K562 (cell line): ENCODE data around the gene TRNP1. TPM values are rescaled to one million over a fixed set of nuclear protein-coding genes. Genes with fewer than 3 reads are reported as not detected.
A peak's percentile ranks its signal among the peaks of the same experiment; 100 is the strongest.

Experiments
- DDX20 ChIP-seq: fragments of 450-650 bp; IDR thresholded peaks from 2 replicates; pipeline ENCODE4 v1.6.1; 2016; ENCODE audit warnings: missing genetic modification characterization, low read depth, mild to moderate bottlenecking, missing compliant biosample characterization, moderate library complexity
- GATAD2B ChIP-seq: fragments of 450-650 bp; IDR thresholded peaks from 2 replicates; pipeline ENCODE4 v1.6.1; 2017; ENCODE audit warnings: mild to moderate bottlenecking, borderline replicate concordance
- ZNF140 ChIP-seq: fragments of 250-450 bp; sonication (Bioruptor Pico); IDR thresholded peaks from 2 replicates; pipeline ENCODE4 v1.8.0; 2021; ENCODE audit warnings: moderate library complexity, mild to moderate bottlenecking, inconsistent platforms
- ZZZ3 ChIP-seq: fragments of 450-650 bp; IDR thresholded peaks from 2 replicates; pipeline ENCODE4 v1.6.1; 2016; ENCODE audit warnings: antibody characterized with exemption, mild to moderate bottlenecking, moderate library complexity
- polyA plus RNA-seq, 8 experiments: library from polyadenylated mRNA; depleted of rRNA in 4 of 8; stranded (reverse) in 5 of 8; unstranded in 3 of 8; fragments of >200 nt; fragmentation: Nextera tagmentation in 2 of 8; fragmentation: Illumina TruSeq in 1 of 8; extraction: Ambion mirVana in 2 of 8; extraction: Trizol in 1 of 8; gene quantifications; 2 replicates each; pipeline versions ENCODE4 v1.2.1 to v1.2.3, GENCODE V29; 2011 to 2014; ENCODE audit warnings: inconsistent platforms in 1 of 8, missing spikeins in 1 of 8
- total RNA-seq, 7 experiments: library from RNA; depleted of rRNA in 6 of 7; stranded (reverse); fragments of >200 nt in 6 of 7; fragmentation: Illumina TruSeq in 2 of 7; extraction: Trizol in 2 of 7; gene quantifications; 2 replicates each; pipeline versions ENCODE4 v1.2.1 to v1.2.3, GENCODE V29; 2011 to 2021; ENCODE audit warnings: low replicate concordance in 1 of 7
- TF ChIP-seq, protein P1 (sequence below): fragments of 200-400 bp; formaldehyde crosslinking; IDR thresholded peaks from 2 replicates; pipeline ENCODE4 v1.6.1; 2017; ENCODE audit warnings: mild to moderate bottlenecking, low read depth, low read length, moderate library complexity
- TF ChIP-seq, protein P2 (sequence below): fragments of 250-450 bp; sonication (Bioruptor Pico); IDR thresholded peaks from 2 replicates; pipeline ENCODE4 v1.5.0; 2021; ENCODE audit warnings: mild to moderate bottlenecking, borderline replicate concordance
- TF ChIP-seq, protein P3 (sequence below): sonication (generic); formaldehyde crosslinking; IDR thresholded peaks from 2 replicates; pipeline ENCODE4 v1.8.1; 2023; ENCODE audit warnings: mild to moderate bottlenecking, missing genetic modification reagents
- TF ChIP-seq, protein P4 (sequence below): sonication (generic); formaldehyde crosslinking; IDR thresholded peaks from 2 replicates; pipeline ENCODE4 v1.8.1; 2023; ENCODE audit warnings: missing genetic modification reagents, mild to moderate bottlenecking, borderline replicate concordance
- TF ChIP-seq, protein P5 (sequence below): sonication (generic); formaldehyde crosslinking; IDR thresholded peaks from 2 replicates; pipeline ENCODE4 v1.8.0; 2023; ENCODE audit warnings: mild to moderate bottlenecking, missing genetic modification reagents

Gene TRNP1
- total and polyA plus RNA-seq, 9 of the 15 experiments (the other 6 are each of a cell fraction or from before 2014, with no cell fraction given), result 0.03 to 1.3 (median 0.95) TPM

DNA sequence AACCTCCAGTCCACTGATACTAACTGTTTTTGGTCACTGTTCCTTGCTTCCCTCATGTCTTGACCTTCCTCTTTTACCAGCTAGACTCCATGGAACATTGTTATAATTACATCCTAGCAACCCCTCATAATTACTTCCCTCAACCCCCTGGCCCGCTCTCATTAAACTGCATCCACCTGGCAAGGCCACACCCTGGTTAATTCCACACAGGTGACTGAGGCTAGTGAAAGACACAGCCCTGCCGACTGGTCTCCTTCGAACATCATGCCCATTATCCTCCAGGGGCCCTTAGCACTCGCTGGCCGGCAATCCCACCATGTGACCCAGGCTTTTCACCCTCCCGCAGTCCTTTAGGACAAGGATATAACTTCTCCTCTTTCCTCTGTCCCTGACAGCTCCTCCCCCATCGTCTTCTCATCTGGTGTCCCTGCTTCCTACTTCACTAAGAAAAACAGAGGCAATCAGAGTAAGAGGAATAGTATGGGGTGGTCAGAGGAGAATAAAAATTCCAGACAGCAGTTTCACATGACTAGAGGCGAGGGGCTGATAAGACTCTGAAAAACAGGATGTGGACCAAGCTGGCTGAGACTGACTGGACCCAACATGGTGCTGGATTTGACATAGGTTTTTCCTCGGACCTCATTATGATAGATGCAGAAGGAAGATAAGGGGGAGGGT, 28.0 kb downstream of the TRNP1 start (continued):
- TF ChIP-seq, protein P1, sequence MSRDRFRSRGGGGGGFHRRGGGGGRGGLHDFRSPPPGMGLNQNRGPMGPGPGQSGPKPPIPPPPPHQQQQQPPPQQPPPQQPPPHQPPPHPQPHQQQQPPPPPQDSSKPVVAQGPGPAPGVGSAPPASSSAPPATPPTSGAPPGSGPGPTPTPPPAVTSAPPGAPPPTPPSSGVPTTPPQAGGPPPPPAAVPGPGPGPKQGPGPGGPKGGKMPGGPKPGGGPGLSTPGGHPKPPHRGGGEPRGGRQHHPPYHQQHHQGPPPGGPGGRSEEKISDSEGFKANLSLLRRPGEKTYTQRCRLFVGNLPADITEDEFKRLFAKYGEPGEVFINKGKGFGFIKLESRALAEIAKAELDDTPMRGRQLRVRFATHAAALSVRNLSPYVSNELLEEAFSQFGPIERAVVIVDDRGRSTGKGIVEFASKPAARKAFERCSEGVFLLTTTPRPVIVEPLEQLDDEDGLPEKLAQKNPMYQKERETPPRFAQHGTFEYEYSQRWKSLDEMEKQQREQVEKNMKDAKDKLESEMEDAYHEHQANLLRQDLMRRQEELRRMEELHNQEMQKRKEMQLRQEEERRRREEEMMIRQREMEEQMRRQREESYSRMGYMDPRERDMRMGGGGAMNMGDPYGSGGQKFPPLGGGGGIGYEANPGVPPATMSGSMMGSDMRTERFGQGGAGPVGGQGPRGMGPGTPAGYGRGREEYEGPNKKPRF, result no peak
- TF ChIP-seq, protein P2, sequence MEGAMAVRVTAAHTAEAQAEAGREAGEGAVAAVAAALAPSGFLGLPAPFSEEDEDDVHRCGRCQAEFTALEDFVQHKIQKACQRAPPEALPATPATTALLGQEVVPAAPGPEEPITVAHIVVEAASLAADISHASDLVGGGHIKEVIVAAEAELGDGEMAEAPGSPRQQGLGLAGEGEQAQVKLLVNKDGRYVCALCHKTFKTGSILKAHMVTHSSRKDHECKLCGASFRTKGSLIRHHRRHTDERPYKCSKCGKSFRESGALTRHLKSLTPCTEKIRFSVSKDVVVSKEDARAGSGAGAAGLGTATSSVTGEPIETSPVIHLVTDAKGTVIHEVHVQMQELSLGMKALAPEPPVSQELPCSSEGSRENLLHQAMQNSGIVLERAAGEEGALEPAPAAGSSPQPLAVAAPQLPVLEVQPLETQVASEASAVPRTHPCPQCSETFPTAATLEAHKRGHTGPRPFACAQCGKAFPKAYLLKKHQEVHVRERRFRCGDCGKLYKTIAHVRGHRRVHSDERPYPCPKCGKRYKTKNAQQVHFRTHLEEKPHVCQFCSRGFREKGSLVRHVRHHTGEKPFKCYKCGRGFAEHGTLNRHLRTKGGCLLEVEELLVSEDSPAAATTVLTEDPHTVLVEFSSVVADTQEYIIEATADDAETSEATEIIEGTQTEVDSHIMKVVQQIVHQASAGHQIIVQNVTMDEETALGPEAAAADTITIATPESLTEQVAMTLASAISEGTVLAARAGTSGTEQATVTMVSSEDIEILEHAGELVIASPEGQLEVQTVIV (CRISPR knock-in tag), result no peak
- TF ChIP-seq DDX20 (tag), result 0 out of 2 replicates have a peak, but pooled peaks have one; percentile 25
- TF ChIP-seq, protein P3, sequence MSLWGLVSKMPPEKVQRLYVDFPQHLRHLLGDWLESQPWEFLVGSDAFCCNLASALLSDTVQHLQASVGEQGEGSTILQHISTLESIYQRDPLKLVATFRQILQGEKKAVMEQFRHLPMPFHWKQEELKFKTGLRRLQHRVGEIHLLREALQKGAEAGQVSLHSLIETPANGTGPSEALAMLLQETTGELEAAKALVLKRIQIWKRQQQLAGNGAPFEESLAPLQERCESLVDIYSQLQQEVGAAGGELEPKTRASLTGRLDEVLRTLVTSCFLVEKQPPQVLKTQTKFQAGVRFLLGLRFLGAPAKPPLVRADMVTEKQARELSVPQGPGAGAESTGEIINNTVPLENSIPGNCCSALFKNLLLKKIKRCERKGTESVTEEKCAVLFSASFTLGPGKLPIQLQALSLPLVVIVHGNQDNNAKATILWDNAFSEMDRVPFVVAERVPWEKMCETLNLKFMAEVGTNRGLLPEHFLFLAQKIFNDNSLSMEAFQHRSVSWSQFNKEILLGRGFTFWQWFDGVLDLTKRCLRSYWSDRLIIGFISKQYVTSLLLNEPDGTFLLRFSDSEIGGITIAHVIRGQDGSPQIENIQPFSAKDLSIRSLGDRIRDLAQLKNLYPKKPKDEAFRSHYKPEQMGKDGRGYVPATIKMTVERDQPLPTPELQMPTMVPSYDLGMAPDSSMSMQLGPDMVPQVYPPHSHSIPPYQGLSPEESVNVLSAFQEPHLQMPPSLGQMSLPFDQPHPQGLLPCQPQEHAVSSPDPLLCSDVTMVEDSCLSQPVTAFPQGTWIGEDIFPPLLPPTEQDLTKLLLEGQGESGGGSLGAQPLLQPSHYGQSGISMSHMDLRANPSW, result no peak
- TF ChIP-seq, protein P4, sequence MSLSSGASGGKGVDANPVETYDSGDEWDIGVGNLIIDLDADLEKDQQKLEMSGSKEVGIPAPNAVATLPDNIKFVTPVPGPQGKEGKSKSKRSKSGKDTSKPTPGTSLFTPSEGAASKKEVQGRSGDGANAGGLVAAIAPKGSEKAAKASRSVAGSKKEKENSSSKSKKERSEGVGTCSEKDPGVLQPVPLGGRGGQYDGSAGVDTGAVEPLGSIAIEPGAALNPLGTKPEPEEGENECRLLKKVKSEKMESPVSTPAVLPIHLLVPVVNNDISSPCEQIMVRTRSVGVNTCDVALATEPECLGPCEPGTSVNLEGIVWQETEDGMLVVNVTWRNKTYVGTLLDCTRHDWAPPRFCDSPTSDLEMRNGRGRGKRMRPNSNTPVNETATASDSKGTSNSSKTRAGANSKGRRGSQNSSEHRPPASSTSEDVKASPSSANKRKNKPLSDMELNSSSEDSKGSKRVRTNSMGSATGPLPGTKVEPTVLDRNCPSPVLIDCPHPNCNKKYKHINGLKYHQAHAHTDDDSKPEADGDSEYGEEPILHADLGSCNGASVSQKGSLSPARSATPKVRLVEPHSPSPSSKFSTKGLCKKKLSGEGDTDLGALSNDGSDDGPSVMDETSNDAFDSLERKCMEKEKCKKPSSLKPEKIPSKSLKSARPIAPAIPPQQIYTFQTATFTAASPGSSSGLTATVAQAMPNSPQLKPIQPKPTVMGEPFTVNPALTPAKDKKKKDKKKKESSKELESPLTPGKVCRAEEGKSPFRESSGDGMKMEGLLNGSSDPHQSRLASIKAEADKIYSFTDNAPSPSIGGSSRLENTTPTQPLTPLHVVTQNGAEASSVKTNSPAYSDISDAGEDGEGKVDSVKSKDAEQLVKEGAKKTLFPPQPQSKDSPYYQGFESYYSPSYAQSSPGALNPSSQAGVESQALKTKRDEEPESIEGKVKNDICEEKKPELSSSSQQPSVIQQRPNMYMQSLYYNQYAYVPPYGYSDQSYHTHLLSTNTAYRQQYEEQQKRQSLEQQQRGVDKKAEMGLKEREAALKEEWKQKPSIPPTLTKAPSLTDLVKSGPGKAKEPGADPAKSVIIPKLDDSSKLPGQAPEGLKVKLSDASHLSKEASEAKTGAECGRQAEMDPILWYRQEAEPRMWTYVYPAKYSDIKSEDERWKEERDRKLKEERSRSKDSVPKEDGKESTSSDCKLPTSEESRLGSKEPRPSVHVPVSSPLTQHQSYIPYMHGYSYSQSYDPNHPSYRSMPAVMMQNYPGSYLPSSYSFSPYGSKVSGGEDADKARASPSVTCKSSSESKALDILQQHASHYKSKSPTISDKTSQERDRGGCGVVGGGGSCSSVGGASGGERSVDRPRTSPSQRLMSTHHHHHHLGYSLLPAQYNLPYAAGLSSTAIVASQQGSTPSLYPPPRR (CRISPR knock-in tag), result no peak
- TF ChIP-seq ZNF140 (CRISPR knock-in tag), result no peak
- no peak for TF ChIP-seq ZZZ3
- TF ChIP-seq GATAD2B, result no peak
- TF ChIP-seq, protein P5, sequence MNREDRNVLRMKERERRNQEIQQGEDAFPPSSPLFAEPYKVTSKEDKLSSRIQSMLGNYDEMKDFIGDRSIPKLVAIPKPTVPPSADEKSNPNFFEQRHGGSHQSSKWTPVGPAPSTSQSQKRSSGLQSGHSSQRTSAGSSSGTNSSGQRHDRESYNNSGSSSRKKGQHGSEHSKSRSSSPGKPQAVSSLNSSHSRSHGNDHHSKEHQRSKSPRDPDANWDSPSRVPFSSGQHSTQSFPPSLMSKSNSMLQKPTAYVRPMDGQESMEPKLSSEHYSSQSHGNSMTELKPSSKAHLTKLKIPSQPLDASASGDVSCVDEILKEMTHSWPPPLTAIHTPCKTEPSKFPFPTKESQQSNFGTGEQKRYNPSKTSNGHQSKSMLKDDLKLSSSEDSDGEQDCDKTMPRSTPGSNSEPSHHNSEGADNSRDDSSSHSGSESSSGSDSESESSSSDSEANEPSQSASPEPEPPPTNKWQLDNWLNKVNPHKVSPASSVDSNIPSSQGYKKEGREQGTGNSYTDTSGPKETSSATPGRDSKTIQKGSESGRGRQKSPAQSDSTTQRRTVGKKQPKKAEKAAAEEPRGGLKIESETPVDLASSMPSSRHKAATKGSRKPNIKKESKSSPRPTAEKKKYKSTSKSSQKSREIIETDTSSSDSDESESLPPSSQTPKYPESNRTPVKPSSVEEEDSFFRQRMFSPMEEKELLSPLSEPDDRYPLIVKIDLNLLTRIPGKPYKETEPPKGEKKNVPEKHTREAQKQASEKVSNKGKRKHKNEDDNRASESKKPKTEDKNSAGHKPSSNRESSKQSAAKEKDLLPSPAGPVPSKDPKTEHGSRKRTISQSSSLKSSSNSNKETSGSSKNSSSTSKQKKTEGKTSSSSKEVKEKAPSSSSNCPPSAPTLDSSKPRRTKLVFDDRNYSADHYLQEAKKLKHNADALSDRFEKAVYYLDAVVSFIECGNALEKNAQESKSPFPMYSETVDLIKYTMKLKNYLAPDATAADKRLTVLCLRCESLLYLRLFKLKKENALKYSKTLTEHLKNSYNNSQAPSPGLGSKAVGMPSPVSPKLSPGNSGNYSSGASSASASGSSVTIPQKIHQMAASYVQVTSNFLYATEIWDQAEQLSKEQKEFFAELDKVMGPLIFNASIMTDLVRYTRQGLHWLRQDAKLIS (CRISPR knock-in tag), result no peak
